ENCODE results near the gene SFRP2.

The SFRP2 gene

DNA sequence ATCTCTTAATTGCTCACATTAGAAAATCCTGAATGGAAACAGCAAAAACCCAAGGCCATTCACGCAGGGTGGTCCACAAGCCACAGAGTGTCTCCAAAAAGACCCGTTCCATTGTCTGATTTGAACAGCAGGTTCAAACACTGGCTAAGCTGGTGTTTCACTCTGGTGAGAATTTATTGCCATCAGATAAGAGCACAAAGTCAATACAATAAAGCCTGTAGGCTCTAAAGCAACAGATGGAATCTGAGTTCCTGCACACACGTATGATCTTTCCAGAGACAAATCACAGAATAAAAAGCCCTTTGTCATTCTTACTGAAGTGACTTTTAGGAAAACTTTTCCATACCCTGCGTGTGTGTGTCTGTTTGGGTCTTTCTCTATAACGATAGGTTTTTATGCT lies 5.1 kb upstream of the SFRP2 start:
- DNase-seq (ENCODE audit: low read depth) = no peak

GRCh38 chr4:153792618-153793247 lies 3.9 kb upstream of the SFRP2 start:
- no peak for DNase-seq (ENCODE audit: low read depth)

- DNase-seq (ENCODE audit: low read depth) = no peak
Observed at GRCh38 chr4:153791746-153792617, 3.1 kb upstream of the SFRP2 start.

DNA sequence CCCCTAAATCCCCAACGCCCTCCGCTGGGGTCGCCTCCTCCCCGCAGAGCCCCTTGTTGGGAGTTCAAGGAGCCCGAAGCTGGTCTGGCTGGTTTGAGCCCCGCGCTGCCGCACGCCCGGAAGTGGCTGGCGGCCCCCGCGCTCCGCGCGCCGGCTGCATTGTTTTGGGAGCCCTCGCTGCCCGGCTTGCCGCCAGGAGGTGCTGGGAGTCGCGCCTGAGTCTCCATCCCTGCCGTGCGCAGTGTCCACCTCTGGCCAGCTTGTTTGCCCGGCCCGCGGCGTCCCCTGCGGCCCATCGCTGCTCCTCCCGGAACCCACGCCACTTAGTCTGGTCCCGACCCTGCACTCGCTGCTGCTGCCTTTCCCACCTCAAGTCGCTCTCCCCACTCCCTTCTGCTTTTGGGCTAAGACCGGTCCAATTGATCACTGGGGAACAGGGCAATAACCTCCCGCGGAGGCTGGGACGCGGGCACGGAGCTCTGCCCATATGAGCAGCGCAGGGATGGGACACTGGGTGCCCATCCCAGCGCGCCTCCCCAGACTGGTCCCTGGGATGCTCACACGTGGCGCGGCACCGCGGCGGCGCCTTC lies 2.2 kb upstream of the SFRP2 start:
- no peak for DNase-seq (ENCODE audit: low read depth)

- DNase-seq (ENCODE audit: low read depth) = no peak
Observed at GRCh38 chr4:153790500-153790865, 1.6 kb upstream of the SFRP2 start.

DNA sequence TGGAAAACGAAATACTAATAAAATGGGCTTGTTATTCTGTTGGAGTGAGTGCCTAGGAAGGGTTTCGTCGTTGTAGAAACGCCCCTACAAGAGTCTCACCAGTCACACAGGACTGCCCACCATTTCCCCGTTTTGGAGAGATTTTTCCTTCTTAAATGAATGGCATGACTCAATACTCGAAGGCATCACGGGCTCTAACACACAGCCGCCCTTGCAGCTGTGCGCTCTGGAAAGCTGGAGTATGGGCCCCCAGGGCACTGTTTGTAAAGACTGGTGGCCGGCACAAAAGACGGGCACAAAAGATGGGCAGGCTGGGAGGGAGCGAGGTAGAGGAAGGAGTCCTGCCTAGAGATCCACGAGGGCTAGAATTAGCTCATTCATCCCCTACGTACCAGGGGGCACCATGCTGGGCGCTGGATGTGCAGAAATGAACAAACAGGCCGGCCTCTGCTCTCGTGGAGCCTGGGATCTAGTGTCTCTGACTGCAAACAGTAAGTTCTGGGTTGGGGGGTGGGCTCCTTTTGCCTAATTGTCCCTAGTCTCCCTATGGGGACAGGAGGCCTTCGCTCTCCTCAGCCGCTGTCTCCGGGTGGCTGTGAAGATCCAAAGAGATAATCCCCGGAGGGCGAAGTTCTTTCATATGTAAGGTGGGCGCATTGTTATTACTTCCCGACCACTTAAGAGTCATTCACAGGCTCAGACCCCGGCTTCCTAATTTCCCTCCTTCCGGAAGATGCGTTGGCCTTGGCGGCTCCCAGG lies 1.0 kb upstream of the SFRP2 start:
- DNase-seq (ENCODE audit: low read depth) = no peak

GRCh38 chr4:153788051-153788412 lies 851 bp downstream of the SFRP2 start:
- DNase-seq (ENCODE audit: low read depth) = no peak

- no peak for DNase-seq (ENCODE audit: low read depth)
Observed at GRCh38 chr4:153787575-153787974, 1.3 kb downstream of the SFRP2 start.

DNA sequence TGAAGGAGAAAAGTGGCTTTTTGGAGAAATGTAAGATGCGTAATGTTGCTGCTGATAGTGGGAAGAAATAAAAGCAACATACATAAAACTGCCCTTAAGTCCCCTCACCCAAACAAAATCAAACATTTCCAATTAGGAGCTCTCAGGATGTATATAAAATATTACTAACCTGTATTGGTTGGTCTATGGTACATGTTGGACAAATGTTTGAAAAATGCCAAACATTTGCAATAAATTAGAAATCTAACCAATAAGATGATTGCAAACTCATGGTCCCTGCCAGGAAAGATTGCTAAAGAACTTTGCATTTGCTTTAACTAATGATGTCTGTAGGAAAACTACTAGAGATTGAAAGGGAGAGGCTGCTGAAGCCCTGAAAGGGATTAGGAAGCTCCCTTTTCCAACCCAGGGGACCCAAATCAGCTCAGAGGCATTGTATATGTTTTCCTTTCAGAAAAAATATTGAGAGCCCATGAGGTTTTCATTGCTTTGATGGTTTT lies 1.8 kb downstream of the SFRP2 start:
- no peak for DNase-seq (ENCODE audit: low read depth)

DNA sequence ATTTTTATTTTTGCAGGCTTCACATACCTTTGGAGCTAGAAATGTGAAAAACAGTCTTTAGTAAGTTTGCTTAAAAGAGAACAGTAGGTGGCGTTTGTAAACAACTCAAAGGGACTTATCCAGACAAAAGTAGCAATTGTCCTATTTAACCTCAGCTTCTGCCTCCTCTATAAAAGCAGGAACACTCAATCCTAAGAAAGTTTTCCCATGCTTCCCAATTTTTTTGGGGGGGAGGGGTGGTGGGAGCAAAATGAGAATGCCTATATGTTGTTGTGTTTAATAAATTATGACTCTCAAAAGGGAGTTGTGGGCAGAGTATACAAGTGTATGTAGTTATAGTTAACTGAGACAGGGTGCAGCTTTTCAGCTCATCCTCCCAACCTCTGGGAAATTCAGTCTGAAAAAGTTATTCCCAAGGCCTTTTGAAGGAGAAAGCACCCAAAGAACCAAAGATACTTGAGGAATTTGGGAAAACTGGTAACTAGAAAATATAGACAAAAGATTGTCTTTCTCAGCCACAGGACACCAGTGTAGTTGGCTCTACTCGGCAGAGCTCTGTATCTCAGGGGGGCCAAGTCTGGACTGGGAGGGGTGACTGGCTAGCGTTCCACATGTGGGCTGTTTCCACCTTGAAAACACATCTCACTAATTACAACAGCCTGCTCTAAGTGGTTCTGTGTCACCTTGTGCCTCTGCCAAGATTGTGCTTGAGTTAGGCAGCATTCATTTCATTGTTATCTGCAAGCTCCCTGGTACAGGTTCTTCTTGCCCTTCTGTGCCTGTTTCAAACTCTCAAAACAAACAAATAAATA lies 2.8 kb downstream of the SFRP2 start:
- DNase-seq (ENCODE audit: low read depth) = no peak

GRCh38 chr4:153784166-153784699 lies 4.7 kb downstream of the SFRP2 start:
- DNase-seq (ENCODE audit: low read depth) = no peak

DNA sequence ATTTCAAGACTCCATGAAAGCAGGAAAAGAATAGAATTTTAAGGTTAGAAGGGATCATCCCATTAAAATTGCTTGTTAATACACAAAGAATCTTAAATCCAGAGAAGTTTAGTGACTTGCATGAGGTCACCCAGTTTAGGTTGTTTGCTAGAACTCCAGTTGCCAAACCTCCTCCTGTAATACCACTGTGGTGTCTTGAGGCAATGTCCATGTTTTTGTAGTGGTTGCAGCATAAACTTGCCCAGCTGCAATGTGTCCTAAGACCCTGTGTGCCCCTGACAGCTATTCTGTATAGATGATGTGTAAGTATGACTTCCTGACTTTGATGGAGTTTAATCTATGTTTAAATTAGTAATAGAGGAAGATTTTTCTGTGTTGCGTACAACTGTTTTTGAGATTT lies 6.3 kb downstream of the SFRP2 start:
- no peak for DNase-seq (ENCODE audit: low read depth)

GRCh38 chr4:153781717-153782416 lies 7.0 kb downstream of the SFRP2 start:
- no peak for DNase-seq (ENCODE audit: low read depth)

DNA sequence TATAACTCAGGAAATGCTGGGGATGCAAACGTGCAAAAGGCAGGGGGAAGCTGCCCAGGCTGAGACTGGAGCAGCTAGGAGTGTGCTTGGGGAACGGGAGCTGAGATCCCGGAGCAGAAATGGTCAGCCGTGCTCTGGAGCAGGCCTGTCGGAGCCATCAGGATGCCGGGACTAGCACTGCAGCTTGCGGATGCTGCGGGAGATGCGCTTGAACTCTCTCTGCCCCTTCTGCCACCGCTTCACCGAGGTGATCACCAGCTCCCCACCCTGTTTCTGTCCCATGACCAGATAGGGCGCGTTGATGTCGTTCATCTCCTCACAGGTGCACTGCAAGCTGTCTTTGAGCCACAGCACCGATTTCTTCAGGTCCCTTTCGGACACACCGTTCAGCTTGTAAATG lies 7.6 kb downstream of the SFRP2 start:
- DNase-seq (ENCODE audit: low read depth) = no peak

GRCh38 chr4:153780876-153781275 lies 8.0 kb downstream of the SFRP2 start:
- no peak for DNase-seq (ENCODE audit: low read depth)

GRCh38 chr4:153780221-153780620 lies 8.7 kb downstream of the SFRP2 start:
- DNase-seq (ENCODE audit: low read depth) = no peak

DNA sequence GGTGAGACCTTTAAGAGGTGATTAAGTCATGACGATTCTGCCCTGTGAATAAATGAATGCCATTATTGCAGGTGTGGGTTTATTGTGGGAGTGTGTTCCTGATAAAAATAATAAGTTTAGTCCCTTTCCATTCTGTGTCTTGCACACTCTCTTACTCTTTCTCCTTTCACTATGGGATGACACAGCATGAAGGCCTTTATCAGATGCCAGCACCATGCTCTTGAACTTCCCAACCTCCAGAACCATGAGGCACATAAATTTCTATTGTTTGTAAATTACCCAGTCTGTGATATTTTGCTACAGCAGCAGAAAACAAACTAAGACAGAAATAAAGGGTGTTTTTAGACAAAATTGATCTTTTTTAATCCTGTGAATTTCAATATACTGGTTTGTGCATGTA lies 10.5 kb downstream of the SFRP2 start:
- DNase-seq (ENCODE audit: low read depth) = no peak

- DNase-seq (ENCODE audit: low read depth) = no peak
Observed at GRCh38 chr4:153777421-153777820, 11.5 kb downstream of the SFRP2 start.

DNA sequence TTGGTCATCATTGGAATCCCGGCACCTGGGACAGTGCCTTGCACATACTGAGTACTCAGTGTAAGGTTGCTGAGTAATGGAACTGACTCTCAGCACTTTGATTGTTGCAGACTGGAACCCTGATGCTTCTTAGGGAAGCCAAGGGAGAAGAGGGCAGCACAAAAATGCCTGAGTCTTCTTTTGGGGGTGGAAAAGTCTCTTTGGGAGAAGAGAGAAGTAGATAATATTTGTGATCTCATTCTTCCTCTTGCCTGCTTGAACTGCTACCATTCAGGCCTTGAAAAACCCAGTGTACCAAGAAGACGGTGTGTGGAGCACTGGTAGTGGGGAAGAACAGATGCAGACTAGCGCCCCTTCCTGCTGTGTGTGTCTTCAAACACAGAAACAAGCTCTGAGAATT lies 12.3 kb downstream of the SFRP2 start:
- no peak for DNase-seq (ENCODE audit: low read depth)

GRCh38 chr4:153773236-153773690 lies 15.6 kb downstream of the SFRP2 start:
- DNase-seq (ENCODE audit: low read depth) = no peak

DNA sequence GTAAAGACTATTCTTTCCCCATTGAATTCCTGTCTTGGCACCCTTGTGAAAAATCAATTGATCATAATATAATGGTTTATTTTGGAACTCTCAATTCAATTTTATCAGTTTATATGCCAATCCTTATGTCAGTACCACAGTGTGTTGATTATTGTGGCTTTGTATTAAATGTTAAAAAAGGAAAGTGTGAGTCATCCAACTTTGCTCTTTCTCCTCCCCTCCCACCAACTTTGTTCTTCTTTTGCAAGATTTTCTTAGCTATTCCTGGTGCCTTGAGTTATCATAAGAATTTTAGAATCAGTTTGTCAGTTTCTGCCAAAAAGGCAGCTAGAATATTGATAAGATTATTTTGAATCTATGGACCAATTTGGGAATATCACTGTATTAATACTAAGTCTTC lies 17.8 kb downstream of the SFRP2 start:
- no peak for DNase-seq (ENCODE audit: low read depth)
